A204.1 (cell line): ENCODE results near the gene SPACA6.
A peak's percentile ranks its signal among the peaks of the same experiment; 100 is the strongest.
"Not testable (repeated sequence)": the region's sequence is repeated elsewhere in the genome, so short reads cannot be mapped to it uniquely, and the experiment has no call there.

Experiments used
- FAIRE-seq: peaks from 2 replicates; lab custom pipeline; 2012; peaks lifted over from hg19 to GRCh38; lab: Jason Lieb, UNC

The SPACA6 gene

DNA sequence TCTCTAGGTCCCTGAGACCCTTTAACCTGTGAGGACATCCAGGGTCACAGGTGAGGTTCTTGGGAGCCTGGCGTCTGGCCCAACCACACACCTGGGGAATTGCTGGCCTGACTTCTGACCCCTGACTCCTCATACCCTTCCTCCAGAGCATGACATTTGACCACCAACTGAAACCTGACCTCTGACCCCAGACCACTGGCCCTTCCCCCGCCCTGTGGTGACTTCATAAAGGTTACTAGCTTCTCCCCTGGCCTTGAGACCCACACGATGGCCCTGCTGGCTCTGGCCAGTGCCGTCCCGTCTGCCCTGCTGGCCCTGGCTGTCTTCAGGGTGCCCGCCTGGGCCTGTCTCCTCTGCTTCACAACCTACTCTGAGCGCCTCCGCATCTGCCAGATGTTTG lies at the start of gene SPACA6:
Gene SPACA6 (plus strand): TSS at position 71 of the 400 bp plus-strand sequence. CDS start 197 bp downstream, at position 268.
- FAIRE-seq: no peak

- no peak for FAIRE-seq
Observed at GRCh38 chr19:51644636-51645271, 48.4 kb upstream of the SPACA6 start.

DNA sequence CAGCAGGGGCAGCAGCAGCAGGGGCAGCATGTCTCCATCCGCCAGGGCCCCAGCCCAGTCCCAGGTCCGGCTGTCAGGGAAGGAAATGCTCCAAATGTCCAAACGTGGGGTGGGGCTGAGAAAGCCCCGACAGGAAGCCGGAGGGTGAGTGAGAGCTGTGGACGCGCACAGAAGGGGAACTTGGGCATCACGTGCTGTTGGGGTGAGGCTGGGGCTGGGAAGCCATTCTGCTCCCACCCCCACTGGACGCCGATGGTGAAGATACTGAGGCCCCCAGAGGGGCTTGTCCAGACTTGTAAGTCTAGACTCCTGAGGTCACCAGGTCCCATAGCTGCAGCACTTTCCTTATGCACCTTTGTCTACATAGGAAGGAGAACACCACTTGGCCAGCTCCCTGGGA lies 46.4 kb upstream of the SPACA6 start, which contains the start of gene SIGLEC14:
Gene SIGLEC14 (minus strand): TSS at position 96 of the 400 bp plus-strand sequence. CDS start 66 bp downstream, at position 30.
- not testable (repeated sequence) for FAIRE-seq

GRCh38 chr19:51647318-51647717 lies 45.8 kb upstream of the SPACA6 start:
- no peak for FAIRE-seq

- FAIRE-seq: no peak
Observed at GRCh38 chr19:51651216-51651846, 41.8 kb upstream of the SPACA6 start.

DNA sequence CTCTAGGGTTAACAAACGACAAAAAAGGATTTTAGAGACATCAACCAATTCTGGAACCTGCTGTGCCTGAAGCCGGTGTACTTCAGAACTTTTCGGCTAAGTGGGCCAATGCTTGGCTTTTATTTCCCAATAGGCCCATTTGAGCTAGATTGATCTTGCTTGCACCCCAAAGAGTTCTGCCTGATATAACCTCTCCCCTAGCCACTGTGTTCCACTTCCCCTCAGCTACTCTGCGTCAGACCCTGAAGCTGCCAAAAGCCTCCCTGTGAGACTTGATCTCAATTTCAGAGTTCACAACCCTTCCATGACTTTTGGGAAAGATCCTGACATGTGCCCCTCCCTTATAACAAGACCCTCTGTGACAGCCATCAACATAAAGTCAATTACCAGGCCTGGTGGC lies 40.9 kb upstream of the SPACA6 start:
- FAIRE-seq: no peak

DNA sequence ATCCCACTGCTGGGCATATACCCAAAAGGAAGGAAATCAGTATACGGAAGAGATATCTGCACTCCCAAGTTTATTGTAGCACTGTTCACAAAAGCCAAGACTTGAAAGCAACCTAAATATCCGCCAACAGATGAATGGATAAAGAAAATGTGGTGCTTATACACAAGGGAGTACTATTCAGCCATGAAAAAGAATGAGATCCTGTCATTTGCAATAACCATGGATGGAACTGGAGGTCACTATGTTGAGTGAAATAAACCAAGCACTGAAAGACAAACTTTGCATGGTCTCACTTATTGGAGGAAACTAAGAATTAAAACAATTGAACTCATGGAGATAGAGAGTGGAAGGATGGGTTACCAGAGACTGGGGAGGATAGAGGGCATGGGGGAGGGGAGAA lies 40.0 kb upstream of the SPACA6 start:
- no peak for FAIRE-seq

DNA sequence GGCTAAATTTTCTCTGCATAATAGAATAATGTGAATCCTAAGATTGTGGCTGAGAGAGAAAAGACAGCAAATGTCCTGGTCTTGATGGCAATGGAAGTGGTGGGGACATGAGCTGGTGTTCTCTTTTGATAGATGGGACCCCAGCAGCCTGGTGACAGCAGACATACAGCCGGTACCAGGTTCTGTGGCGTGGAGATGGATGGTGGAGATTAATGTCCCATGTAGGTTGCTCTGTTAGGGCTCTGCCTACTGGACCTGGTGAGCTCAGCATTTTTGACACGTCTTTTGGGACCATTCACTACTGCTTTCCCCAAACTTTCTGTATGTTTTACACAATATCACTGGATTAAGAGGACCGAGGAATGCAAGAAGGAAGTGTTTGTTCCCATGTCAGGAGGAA lies 38.3 kb upstream of the SPACA6 start:
- no peak for FAIRE-seq

DNA sequence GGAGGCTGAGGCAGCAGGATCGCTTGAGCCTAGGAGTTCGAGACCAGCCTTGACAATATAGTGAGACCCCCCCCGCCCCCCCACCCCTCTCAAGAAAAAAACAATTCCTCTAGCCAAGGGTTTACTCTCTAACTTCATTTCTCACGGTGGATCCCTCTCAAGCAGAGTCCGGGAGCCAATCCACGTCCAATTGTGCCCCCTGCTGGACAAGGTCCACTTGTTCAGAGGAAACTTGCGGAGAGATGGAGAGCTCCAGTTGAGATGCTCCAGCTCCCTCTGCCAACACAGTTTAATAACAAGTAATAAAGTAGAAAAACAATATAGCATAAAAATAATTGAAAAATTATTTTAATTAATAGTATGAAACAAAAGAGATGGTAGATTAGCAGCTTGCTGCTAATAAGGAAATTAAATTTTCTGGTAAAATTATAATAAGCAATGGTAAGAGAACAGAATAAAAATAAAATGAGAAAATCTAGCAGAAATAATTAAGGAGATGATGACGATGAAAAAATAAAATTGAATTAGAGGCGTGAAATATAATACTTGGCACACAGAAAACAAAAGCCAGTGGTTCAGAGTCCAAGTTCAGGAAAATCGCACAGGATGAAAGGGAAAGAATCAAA lies 32.0 kb upstream of the SPACA6 start:
- FAIRE-seq: peak; percentile 94

DNA sequence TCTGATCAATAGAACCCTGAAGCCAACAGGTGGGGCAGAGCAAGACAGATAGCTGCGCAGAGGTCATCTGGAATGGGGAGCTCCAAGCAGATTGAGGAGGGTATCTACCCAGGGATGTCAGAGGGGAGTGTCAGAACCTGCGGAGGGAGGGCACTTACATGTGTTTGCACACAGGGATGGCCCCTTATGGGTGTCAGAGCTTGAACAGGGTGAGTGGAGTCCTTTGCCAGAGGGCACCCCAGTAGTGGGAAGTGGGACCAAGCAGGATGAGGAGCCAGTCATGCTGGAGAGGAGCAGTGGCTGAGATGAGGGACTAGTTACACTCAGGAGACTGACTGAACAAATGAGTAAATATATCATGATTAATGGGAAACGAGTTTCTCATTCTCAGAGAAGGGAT lies 29.5 kb upstream of the SPACA6 start:
- no peak for FAIRE-seq

- FAIRE-seq: no peak
Observed at GRCh38 chr19:51664131-51664530, 29.0 kb upstream of the SPACA6 start.

- no peak for FAIRE-seq
Observed at GRCh38 chr19:51664997-51665396, 28.1 kb upstream of the SPACA6 start.

GRCh38 chr19:51668216-51668615 lies 24.9 kb upstream of the SPACA6 start:
- no peak for FAIRE-seq

GRCh38 chr19:51675911-51676565 lies 17.1 kb upstream of the SPACA6 start:
- FAIRE-seq: peak; percentile 21

GRCh38 chr19:51676566-51677083 lies 16.5 kb upstream of the SPACA6 start:
- FAIRE-seq: no peak

DNA sequence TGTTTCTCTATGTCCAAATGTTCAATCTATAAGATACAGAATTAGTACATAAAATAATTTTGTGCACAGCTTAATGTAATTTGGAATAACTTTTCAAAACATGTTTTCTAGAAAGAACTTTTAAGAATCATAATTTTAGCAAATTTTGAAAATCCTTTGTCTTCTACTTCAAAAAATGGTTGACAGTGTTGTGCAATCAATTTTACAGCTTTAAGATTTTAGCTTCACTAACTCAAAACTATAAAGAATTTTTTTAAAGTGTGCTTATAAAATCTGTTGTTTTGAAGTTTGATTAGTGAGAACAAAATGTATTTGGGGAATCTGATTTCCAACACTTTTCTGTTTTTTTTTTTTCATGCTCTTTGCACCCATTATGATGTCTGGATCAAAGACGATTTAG lies 12.7 kb upstream of the SPACA6 start:
- FAIRE-seq: no peak

DNA sequence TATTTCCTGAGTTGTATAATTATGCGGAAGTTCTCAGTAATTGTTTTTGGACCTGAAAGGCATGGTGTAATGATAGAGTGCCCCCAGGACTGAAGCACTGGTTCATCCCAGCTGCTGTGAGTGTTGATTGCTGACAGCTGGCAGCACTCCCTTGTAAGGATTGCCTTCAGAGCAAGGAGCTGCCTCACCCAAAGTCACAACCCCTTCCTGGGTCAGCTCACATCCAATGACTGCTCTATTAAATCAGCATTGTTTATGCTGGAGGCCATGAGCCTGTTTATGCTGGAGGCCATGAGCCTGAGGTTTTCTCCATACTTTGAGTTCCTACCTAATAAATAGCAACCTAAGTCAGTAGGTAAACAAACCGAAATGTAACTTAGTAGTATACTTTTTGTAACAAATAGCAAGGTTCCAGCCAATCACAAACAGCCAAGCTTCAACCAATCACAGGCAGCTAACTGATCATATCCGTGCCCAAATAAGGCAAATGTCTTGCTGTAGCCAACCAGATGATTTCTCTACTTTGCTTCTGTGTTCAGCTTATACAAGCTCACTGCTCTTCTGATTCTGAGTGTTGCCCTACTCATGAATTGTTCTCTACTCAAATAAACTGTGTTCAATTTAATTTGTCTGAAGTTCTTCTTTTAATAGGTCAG lies 11.7 kb upstream of the SPACA6 start:
- FAIRE-seq: no peak

- FAIRE-seq: no peak
Observed at GRCh38 chr19:51686171-51686570, 7.0 kb upstream of the SPACA6 start.

DNA sequence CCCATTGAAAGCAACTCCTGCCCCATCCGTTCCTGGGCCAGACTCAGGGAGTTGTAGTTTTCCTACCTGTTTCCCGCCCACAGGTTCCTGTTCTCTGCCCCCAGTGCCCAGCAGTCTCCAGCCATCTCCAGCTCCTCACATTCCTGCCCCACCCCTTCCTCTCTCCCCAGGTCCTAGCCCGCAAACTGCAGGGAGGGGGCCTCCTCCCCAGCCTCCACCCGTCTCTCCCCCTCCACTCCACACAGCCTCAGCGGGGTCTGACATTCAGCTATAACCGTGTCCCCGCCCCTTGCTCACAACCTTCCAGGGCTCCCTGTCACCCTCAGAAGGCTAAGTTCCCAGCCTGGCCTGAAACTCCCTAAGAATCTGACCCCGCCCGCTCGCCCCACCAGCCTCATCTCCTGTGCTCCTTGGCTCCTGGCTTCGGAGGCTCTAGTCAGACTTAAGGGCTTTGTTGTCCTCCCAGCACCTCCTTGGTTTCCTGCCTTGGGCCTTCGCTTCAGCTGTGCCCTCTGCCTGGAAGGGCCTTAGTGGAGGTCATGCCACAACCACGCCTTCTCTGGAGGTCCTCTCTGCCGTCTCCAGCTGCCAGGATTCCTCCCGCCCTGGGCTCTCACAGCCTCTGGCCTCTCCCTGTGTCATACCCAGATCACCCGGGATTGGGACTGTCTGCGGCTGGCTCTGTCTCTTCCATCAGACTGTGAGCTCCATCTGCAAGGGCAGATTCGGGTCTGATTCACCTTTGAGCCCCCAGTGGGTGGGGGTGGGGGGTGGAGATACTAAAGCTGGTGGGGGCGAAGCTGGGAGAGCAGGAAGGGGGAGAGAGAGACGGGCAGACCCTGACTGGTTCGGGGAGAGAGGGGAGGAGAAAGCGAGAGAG lies 5.1 kb upstream of the SPACA6 start:
- no peak for FAIRE-seq

- peak; percentile 91 for FAIRE-seq
Observed at GRCh38 chr19:51688671-51689571, 4.2 kb upstream of the SPACA6 start.
